M059J (cell line): Measurements from ENCODE around the gene TEDC1. TPM values are rescaled to one million over a fixed set of nuclear protein-coding genes. Genes with fewer than 3 reads are reported as not detected.

ENCODE experiments used
- DNase-seq: peaks from one replicate; pipeline ENCODE4 v3.0.0-alpha.2; 2012; ENCODE audit warnings: low read depth
- total RNA-seq: library from RNA; depleted of rRNA; stranded (reverse); fragments of >200 nt; shearing (Covaris generic); gene quantifications from 2 replicates; pipeline ENCODE4 v1.2.3, GENCODE V29; 2014

The TEDC1 gene
- total RNA-seq, 1 experiment from 2014 or later = 22.4 TPM

GRCh38 chr14:105495990-105496830 is 5.2 kb downstream of the TEDC1 start:
- no peak for DNase-seq

GRCh38 chr14:105496831-105497591 is 6.0 kb downstream of the TEDC1 start:
- no peak for DNase-seq

GRCh38 chr14:105497671-105498429 is 6.8 kb downstream of the TEDC1 start:
- DNase-seq = no peak

GRCh38 chr14:105498430-105499255 is 7.6 kb downstream of the TEDC1 start:
- DNase-seq = no peak

GRCh38 chr14:105499256-105500035 is 8.4 kb downstream of the TEDC1 start:
- DNase-seq = no peak

GRCh38 chr14:105500036-105500725 is 9.1 kb downstream of the TEDC1 start:
- no peak for DNase-seq

GRCh38 chr14:105500726-105501101 is 9.7 kb downstream of the TEDC1 start:
- DNase-seq = no peak

GRCh38 chr14:105501504-105502291 is 10.7 kb downstream of the TEDC1 start:
- no peak for DNase-seq

GRCh38 chr14:105502446-105503295 is 11.6 kb downstream of the TEDC1 start:
- no peak for DNase-seq

- DNase-seq = no peak
Measured at GRCh38 chr14:105503296-105503640, 12.2 kb downstream of the TEDC1 start.

- DNase-seq = no peak
Measured at GRCh38 chr14:105503935-105504692, 13.1 kb downstream of the TEDC1 start.

GRCh38 chr14:105505101-105505500 is 14.1 kb downstream of the TEDC1 start:
- no peak for DNase-seq

- DNase-seq = no peak
Measured at GRCh38 chr14:105507247-105507646, 16.2 kb downstream of the TEDC1 start.

GRCh38 chr14:105508069-105508468 is 17.0 kb downstream of the TEDC1 start:
- no peak for DNase-seq

- DNase-seq = no peak
Measured at GRCh38 chr14:105508601-105509000, 17.6 kb downstream of the TEDC1 start.

GRCh38 chr14:105517096-105517495 is 26.1 kb downstream of the TEDC1 start:
- DNase-seq = peak; percentile 39

GRCh38 chr14:105519946-105520698 is 29.1 kb downstream of the TEDC1 start:
- DNase-seq = no peak
